Measurements from ENCODE around the gene GPR32.
"Not testable (repeated sequence)": the region's sequence is repeated elsewhere in the genome, so short reads cannot be mapped to it uniquely, and the experiment has no call there.

The GPR32 gene

DNA sequence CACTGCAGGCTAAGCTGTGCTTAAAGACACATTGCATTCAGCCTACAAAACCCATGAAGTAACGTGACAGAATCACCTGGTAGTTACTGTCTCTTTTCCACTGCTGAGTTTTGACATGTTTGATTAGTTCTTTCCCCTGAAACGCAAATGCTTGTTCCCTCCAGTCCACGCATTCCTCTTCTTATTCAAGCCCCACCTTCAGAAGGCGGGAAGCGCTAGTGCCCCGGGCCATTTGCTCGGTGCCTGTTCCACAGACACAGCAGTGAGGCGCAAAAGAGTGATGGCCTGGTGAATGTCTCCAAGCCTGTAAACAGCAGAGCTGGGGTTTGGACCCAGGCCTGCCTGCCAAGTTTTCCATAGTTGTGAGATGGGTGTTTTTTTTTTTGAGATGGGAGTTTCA, 30.8 kb downstream of the GPR32 start:
- DNase-seq (ENCODE audit: low read depth) = no peak

DNA sequence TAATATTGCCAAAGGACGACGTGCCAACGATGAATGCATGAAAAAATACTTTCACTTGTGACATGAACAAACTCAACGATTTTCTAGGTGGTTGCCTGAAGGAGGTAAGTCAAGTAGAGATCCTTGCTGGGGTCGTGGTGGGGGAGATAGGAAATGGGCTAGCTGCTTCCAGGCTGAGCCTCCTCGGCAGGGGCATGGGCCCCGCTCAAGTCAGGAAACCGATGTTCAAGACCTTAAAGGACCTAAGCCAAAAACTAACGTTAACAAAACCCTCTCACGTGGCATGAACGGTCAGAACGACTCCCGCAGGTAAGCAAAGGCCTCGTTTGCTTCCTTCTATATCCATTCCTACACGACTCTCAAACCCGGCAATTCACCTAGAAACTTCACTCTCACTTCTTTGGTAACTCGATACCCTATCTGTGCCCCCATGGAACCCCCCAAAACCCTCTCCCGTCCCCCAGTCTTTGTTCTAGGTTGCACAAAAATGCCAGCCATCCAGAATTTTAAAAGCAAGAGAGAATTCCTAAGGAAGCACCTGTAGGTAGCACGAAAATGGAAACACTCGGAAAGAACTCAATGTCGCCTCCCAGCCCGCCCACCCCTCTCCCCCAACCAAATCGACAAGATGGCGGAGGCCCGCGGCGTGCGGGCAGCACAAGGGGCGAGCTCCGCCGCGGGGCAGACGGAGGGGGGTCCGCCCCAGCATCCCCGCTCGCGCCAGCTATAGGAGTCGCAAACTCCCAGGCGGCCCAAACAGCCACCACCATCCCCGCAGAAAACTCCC, 33.6 kb downstream of the GPR32 start:
- DNase-seq (ENCODE audit: low read depth) = no peak

DNA sequence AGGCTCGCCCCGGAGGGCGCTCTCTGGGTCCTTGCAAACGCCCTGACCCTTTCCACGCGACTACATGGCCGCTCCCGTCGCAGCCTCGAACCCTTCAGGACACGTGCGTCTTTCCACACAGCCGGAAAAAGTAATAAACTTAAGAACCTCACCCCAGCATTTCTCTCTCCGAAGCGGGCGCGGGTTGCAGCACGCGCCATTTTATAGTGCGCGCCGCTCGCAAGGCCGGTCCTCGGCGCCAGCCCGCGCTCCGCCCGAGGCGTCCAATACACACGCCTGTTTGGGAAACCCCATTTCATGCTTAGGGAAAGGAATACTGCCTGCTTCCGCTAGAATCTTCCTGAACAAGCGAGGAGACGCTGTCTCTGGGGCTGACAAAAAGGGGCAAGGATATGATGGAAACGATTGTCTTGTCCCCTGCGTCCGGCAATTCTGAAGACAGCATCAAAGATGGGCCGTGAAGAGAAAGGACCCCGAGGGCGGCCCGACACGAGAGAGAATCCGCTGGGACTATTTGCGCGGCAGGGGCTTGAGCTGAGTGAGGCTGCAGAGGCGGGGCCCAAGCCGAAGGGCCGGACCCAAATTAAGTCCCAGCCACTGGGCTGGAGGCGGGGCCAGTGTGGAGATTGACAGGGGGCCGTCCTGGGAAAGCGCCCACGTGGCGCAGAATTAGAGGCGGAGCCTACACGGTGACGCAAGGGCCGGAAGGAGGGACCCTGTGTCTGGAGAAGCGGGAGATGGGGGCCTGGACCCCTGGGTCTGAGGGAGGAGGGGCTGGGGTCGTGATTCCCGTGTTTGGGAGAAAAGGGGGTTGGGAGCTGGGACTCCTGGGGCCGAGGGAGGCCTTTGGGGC, 34.4 kb downstream of the GPR32 start:
- DNase-seq (ENCODE audit: low read depth) = peak; percentile 95

DNA sequence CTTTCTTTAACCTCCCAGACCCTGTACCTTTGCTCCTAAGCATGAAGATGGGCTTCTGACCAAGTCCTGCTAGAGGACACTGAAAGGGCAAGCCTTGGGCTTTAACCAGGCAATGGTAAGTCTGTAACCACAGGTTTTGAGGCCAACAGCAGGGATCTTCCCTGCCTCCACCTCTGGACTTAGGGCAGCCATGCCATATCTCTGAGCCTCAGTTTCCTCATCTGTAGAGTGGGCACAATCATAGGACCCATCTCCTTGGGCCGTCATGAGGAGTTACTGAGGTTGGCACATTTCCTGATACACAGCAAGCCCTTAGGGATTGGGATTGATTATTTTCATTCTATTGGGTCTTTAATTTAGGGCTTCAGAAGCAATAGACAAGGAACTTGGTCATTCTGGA, 38.6 kb downstream of the GPR32 start:
- DNase-seq (ENCODE audit: low read depth) = no peak

DNA sequence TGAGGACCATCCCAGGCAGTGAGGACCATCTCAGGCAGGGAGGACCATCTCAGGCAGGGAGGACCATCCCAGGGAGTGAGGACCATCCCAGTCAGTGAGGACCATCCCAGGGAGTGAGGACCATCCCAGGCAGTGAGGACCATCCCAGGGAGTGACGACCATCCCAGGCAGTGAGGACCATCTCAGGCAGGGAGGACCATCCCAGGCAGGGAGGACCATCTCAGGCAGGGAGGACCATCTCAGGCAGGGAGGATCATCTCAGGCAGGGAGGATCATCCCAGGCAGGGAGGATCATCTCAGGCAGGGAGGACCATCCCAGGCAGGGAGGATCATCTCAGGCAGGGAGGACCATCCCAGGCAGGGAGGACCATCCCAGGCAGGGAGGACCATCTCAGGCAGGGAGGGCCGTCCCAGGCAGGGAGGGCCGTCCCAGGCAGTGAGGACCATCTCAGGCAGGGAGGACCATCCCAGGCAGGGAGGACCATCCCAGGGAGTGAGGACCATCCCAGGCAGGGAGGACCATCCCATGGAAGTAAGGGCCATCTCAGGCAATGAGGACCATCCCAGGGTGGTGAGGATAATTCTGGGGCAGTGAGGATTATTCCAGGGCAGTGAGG, 41.5 kb downstream of the GPR32 start:
- DNase-seq (ENCODE audit: low read depth) = not testable (repeated sequence)

DNA sequence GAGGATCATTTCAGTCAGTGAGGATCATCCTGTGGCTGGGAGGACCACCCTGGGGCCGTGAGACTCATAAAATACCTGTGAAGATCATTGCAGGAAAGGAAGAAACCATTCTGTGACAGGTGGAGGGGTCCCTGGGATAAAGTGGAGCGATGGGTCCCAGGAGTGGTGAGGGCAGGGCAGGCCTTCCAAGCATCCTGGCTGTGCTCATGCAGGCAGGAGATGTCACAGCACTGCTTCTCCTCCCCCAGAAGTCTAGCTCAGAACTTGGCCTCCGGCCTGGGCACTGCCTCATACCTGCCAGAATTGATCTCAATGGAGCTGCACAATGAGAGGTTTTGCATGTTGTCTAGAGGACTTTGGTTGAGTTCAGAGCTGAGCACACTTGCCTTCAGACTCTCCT, 42.2 kb downstream of the GPR32 start:
- no peak for DNase-seq (ENCODE audit: low read depth)

DNA sequence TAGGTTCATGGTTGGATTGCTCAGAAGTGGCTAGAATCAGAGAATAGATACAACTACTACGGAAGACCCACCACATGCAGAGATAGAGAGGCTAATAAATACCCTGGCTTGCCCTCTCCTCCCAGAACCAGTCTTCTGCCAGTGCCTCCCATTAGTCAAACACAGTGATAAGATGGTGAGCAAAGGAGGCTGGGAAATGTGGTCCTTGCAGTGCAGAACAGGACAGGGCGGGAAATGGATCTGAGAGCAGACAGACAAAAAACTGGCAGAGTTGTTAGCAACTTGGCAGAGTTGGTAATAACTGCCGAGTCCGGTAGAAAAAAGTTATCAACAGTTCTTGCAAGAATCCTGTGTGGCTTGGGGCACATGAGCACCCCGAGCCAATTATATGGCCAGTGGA, 44.6 kb downstream of the GPR32 start:
- no peak for DNase-seq (ENCODE audit: low read depth)

DNA sequence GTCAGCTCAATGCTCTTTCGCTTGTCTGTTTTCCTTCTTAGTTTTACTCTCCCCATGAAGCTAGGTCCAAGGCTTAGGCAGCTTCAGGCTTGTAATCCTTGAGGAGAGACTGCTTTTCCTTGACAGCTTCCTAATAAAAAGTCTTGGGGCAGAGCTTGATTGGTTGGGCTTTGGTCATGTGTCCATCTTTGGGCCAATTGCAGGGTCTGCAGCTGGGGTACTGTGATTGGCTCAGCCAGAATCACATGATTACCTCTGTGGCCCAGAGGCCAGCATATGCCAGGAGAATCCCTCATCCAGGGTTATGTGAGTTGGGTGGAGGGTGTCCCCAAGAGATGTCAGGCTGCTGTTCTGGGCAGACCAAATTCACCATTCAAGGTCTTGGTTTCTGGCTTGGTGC, 45.2 kb downstream of the GPR32 start:
- DNase-seq (ENCODE audit: low read depth) = no peak

DNA sequence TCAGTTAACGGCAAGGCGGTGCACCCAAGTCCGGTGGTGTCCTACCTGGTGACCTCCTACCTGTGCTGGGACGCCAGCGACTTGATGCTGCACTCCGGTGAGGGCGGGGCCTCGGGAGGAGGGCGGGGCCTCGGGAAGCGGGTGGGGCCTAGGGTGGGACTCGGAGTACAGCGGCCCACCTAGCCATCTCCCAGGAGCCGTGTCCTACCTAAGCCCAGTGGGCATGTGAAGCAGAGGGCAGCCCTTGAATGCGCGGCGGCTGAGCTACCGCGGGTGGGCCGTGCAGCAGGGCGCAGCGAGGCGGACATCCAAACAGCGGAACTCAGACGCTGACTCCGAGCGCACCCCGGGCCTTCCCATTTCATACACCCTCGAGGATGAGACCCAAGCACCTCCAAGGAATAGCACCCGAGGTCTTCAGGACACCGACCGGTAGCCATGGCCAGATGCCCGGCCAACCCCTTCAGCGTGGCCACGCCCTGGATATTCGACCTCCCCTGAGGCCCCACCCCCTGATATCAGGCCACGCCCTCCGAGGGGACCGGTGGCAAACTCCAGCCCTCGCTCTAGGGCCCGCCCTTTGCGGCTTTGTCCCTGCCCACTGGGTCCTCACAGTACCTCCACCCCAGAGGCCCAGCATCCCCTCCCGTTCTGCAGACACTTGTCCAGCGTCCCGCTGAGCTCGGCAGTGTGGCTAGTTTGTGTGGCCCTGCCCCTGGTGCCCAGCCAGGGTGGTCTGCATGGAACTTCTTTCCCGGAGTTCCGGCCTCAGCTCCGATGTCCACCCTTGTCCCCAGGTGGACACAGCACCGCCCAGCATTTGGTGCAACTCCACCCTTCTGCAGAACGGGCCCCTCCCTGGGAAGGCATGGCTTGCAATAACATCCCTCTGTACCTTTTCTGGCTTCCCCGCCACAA, 47.9 kb downstream of the GPR32 start:
- no peak for DNase-seq (ENCODE audit: low read depth)

DNA sequence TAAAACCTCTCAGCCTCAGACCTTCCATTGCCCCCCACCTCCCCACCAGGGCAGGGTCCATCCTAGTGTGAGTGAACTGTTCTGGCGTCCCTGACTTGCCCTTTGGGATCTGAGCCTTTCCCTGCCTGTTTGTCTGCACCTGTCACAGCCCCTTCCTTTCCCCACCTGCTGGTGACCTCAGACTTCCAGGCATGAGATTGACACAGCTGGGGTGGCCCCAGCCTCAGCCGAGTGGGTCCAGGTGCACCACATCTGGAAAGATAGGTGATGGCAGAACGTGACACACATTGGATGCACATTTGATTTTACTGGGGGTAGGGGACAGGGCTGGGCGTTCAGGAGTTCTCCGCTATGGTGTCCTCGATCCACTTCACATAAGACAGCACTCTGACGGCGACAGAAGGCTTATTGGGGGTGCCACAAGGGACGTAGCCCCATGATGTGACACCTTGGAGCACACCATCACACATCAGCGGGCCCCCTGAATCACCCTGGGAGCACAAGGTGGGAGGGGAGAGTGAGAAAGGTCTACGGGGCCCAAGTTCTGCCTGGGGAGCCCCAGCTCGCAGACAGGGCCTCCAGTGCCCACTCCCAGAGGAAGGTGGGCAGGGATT, 48.7 kb downstream of the GPR32 start:
- no peak for DNase-seq (ENCODE audit: low read depth)

DNA sequence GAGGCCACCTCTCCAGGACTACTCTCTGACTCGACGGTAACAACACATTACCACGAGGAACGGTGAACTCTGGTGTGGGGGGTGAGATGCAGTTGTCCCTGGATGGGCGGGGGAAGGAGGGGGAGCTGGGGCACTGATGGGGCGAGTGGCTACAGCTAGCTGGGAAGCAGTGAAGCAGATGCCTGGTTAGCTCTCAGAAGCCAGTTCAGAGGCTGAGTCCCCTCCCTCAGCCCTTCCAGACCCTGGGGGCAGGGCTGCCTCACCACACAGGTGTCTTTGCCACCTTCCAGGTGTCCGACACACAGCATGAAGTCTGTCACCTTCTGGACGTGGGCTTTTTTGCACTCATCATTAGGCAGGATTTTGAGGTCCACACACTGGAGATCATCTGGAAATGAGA, 49.4 kb downstream of the GPR32 start:
- no peak for DNase-seq (ENCODE audit: low read depth)

DNA sequence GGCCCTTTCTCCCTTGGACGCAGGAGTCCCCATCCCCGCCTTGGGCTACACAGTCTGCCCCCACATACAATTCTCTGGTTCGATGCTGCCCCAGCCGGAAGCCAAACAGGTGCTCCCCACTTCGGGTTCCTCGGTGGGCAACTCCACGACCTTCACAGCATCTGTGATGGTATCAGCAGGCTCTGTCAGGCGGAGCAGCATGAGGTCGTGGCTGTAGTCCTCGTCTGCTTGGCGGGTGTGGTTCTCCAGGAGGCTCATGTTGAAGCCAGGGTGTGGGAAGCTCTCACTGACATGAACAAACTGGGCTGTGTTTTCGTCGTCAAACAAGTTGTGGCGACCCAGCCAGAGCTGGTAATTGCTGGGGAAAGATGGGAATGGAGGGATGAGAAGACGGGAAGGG, 49.8 kb downstream of the GPR32 start:
- DNase-seq (ENCODE audit: low read depth) = no peak

DNA sequence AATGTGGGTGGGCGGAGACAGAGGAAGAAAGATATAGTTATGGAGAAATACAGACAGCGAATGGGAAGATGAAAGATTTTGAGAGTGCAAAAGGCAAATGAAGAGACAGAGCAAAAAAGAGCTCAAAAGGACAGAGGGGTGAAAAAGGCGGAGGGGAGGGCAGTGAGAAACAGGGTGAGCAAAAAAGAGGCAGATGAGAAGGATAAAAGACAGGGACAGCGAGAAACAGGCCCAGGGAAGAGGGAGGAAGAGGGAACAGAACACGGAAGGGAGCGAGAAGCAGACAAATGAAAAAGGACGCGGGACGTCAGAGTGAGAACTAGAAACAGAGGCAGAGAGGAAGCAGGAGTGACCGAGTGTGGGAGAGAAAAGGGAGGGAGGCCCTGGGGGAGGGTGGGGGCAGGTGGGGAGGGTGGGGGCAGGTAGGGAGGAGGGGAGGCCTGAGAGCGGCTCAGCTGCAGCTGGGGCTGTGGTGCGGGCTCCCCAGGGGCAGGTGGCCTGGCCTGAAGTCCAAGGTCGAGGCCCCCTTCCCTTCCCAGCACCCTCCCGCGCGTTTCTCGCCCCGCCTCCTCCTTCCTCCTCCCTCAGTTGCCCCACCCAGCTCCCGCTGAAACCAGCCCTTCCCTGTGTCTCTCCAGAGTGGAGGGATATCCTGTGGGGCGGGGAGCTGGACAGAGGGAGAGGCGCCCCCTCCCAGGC, 50.4 kb downstream of the GPR32 start:
- no peak for DNase-seq (ENCODE audit: low read depth)

DNA sequence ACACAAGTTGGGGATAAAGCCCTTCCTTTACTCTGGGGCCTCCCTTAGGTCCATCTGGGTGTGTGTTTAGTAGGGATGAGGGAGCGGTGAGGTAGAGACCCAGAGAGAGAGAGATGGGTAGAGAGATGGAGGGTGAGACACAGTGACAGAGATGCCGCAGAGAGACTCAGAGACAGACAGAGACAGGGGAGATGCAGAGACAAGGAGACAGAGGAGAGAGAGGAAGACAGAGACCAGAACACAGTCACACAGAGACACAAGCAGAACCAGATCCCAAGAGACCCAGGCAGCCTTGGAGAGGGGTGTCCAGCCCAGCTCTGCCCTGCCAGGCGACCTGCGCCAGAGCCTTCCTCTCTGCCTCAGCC, 51.0 kb downstream of the GPR32 start:
- no peak for DNase-seq (ENCODE audit: low read depth)
